B cell (primary cell): Measurements from ENCODE around the gene NAA40.

Source experiments
- EZH2 ChIP-seq: IDR thresholded peaks from 2 replicates; pipeline ENCODE4 v1.6.1; 2012; ENCODE audit warnings: borderline replicate concordance, low read depth, mild to moderate bottlenecking, moderate library complexity, low read length; ENCODE audit not compliant: insufficient read depth, poor library complexity, severe bottlenecking
- TF ChIP-seq, protein P1 (sequence below): fragments of 200-600 bp; IDR thresholded peaks from one replicate; pipeline ENCODE4 v1.8.0; 2022; ENCODE audit warnings: antibody characterized with exemption, mild to moderate bottlenecking

DNA sequence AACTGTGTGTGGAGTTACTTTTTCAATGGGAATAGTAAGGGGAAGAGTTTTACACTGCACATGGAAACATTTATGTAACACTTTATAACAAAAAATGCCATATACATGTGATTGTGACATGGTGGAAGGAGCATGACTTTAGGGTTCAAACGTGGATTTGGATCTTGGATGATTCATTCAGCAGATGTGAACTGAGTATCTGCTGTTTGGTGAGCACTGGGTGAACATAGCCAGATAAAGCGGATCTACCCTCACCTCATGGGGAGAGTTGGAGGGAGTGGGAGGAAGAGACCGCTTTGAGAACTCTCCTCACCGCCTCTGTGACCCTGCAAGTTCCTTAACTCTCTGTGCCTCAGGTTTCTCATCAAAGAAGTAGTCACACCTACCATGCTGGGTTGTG lies 3.1 kb downstream of the NAA40 start:
- TF ChIP-seq, protein P1, sequence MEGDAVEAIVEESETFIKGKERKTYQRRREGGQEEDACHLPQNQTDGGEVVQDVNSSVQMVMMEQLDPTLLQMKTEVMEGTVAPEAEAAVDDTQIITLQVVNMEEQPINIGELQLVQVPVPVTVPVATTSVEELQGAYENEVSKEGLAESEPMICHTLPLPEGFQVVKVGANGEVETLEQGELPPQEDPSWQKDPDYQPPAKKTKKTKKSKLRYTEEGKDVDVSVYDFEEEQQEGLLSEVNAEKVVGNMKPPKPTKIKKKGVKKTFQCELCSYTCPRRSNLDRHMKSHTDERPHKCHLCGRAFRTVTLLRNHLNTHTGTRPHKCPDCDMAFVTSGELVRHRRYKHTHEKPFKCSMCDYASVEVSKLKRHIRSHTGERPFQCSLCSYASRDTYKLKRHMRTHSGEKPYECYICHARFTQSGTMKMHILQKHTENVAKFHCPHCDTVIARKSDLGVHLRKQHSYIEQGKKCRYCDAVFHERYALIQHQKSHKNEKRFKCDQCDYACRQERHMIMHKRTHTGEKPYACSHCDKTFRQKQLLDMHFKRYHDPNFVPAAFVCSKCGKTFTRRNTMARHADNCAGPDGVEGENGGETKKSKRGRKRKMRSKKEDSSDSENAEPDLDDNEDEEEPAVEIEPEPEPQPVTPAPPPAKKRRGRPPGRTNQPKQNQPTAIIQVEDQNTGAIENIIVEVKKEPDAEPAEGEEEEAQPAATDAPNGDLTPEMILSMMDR = no peak
- TF ChIP-seq EZH2 = no peak
